ENCODE data around the gene NAPA. TPM values are rescaled to one million over a fixed set of nuclear protein-coding genes. Genes with fewer than 3 reads are reported as not detected.

NAPA gene
- total RNA-seq, 4 donors from 2014 or later = 94.8 to 138 (median 114) TPM

GRCh38 chr19:47512948-47513319 is 1.9 kb downstream of the NAPA start:
- Histone ChIP-seq H3K27ac (peak overlapping the region; percentile 84 to 99 (median 97)), H3K9me3 (no peaks in the 10 kb centered on the region), H3K27me3 (no peaks in the 10 kb centered on the region), H3K36me3 (no peaks in the 10 kb centered on the region), H3K4me3 (peak overlapping the region in 3 of 4 donors; percentile 82 to 98 (median 95)), H3K4me1 (peaks cover 33 to 64% (median 45%) of the 10 kb centered on the region in 4 donors)
- 32 to 40% methylated on average over 8 of the region's 8 CpGs for WGBS, 2 donors (ENCODE audit: low coverage in 1 of 2)
- intact Hi-C loops (cut with DNase I; ENCODE audit: low total_unique reads) = loop anchor here (10.0 kb wide), 2 partner anchors 192 to 272 kb away; no protein-coding TSS in a partner anchor
- in situ Hi-C loops (cut with MboI; ENCODE audit: low pct_ligation_motif_present in 1 of 4, low pct_unique_long_range_greater_than_20kb in 1 of 4, low sequenced_read_pairs in 3 of 4) = loop anchor here in 3 of 4 donors (5.0 to 10.0 kb wide), 3 partner anchors 78 to 94 kb away; partner anchors contain the start of gene BICRA (in 2 of the 3)
- DNase-seq = no peak
- TF ChIP-seq, protein P1, sequence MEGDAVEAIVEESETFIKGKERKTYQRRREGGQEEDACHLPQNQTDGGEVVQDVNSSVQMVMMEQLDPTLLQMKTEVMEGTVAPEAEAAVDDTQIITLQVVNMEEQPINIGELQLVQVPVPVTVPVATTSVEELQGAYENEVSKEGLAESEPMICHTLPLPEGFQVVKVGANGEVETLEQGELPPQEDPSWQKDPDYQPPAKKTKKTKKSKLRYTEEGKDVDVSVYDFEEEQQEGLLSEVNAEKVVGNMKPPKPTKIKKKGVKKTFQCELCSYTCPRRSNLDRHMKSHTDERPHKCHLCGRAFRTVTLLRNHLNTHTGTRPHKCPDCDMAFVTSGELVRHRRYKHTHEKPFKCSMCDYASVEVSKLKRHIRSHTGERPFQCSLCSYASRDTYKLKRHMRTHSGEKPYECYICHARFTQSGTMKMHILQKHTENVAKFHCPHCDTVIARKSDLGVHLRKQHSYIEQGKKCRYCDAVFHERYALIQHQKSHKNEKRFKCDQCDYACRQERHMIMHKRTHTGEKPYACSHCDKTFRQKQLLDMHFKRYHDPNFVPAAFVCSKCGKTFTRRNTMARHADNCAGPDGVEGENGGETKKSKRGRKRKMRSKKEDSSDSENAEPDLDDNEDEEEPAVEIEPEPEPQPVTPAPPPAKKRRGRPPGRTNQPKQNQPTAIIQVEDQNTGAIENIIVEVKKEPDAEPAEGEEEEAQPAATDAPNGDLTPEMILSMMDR (IDR thresholded peaks at IDR 0.05) = no peak
- TF ChIP-seq EP300 (IDR thresholded peaks at IDR 0.05; ENCODE audit: low read depth) (no peak), POLR2AphosphoS5 (IDR thresholded peaks at IDR 0.05) (no peak), POLR2A (IDR thresholded peaks at IDR 0.05) (no peak)

- Histone ChIP-seq H3K27ac (peak overlapping the region; percentile 84 to 99 (median 97)), H3K9me3 (no peaks in the 10 kb centered on the region), H3K4me3 (peak overlapping the region in 3 of 4 donors; percentile 82 to 98 (median 95)), H3K36me3 (no peaks in the 10 kb centered on the region), H3K4me1 (peaks cover 33 to 69% (median 47%) of the 10 kb centered on the region in 4 donors), H3K27me3 (no peaks in the 10 kb centered on the region)
- DNase-seq = peak; percentile 77
- TF ChIP-seq POLR2A (IDR thresholded peaks at IDR 0.05) (peak; percentile 62), EP300 (IDR thresholded peaks at IDR 0.05; ENCODE audit: low read depth) (no peak), POLR2AphosphoS5 (IDR thresholded peaks at IDR 0.05) (peak in 1 of 3 donors; percentile 60)
- TF ChIP-seq, protein P1 (IDR thresholded peaks at IDR 0.05) = no peak
- WGBS, 2 donors (ENCODE audit: low coverage in 1 of 2) = 38 to 41% methylated on average over 3 to 11 of the region's 11 CpGs
- in situ Hi-C loops (cut with MboI; ENCODE audit: low pct_ligation_motif_present in 1 of 4, low pct_unique_long_range_greater_than_20kb in 1 of 4, low sequenced_read_pairs in 3 of 4) (loop anchor here in 3 of 4 donors (5.0 to 10.0 kb wide), 3 partner anchors 78 to 95 kb away; partner anchors contain the start of gene BICRA (in 2 of the 3)), intact Hi-C loops (cut with DNase I; ENCODE audit: low total_unique reads) (loop anchor here (10.0 kb wide), 2 partner anchors 192 to 272 kb away; no protein-coding TSS in a partner anchor)
Observed at GRCh38 chr19:47512183-47512947, 2.5 kb downstream of the NAPA start.

DNA sequence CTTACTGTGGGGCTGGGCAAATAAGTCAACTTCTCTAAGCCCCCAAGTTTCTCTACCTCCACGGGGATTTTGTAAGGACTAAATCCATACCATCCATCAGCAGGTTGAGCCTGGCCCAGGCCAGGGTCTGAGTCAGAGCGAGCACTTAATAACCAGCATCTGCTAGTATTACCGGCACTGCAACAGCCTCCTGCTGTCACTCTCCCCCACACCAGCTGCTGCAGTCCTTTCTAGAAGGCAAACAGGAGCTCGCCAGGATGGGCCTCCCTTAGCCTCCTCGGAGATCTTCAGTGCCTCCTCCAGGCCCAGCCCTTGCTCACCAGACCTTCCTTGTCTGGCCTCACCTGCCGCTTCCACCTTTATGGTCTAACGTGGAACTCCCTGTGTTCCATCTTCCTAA is 3.2 kb downstream of the NAPA start:
- DNase-seq = no peak
- Histone ChIP-seq H3K4me1 (peaks cover 33 to 76% (median 47%) of the 10 kb centered on the region in 4 donors), H3K9me3 (no peaks in the 10 kb centered on the region), H3K4me3 (peak overlapping the region in 1 of 4 donors; percentile 95), H3K27ac (peak overlapping the region; percentile 84 to 99 (median 97)), H3K27me3 (no peaks in the 10 kb centered on the region), H3K36me3 (no peaks in the 10 kb centered on the region)
- intact Hi-C loops (cut with DNase I; ENCODE audit: low total_unique reads) (loop anchor here (10.0 kb wide), 2 partner anchors 193 to 273 kb away; no protein-coding TSS in a partner anchor), in situ Hi-C loops (cut with MboI; ENCODE audit: low pct_ligation_motif_present in 1 of 4, low pct_unique_long_range_greater_than_20kb in 1 of 4, low sequenced_read_pairs in 3 of 4) (loop anchor here in 3 of 4 donors (5.0 to 10.0 kb wide), 3 partner anchors 77 to 96 kb away; partner anchors contain the start of gene BICRA (in 2 of the 3))
- WGBS, 2 donors (ENCODE audit: low coverage in 1 of 2) = 52% methylated on average over 7 of the region's 7 CpGs; no CpG with 5 or more reads in 1 of the 2 donors
- TF ChIP-seq EP300 (IDR thresholded peaks at IDR 0.05; ENCODE audit: low read depth) (no peak), POLR2AphosphoS5 (IDR thresholded peaks at IDR 0.05) (no peak), POLR2A (IDR thresholded peaks at IDR 0.05) (no peak)
- TF ChIP-seq, protein P1 (IDR thresholded peaks at IDR 0.05) = no peak

DNA sequence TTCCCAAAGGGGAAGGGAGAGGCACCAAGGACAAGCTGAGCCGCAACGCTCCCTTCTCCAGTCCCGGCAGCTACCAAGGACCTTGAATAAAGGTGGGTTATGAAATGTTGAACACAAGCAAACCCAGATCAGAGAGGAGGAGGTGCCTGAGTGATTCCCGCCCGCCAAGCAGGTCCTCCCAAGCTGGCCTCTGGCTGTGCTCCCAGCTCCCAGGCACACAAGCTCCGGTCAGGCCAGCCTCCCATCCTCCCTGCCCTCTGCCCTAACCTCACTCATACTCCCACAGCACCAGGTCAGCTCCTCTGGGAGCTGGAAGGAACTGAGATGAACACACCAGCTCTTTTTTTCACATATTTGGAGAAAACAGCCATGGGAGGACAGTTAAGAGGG is 3.7 kb downstream of the NAPA start:
- peaks cover 33 to 73% (median 46%) of the 10 kb centered on the region in 4 donors for H3K4me1 ChIP-seq
- intact Hi-C loops (cut with DNase I; ENCODE audit: low total_unique reads) (loop anchor here (10.0 kb wide), 2 partner anchors 194 to 274 kb away; no protein-coding TSS in a partner anchor), in situ Hi-C loops (cut with MboI; ENCODE audit: low pct_ligation_motif_present in 1 of 4, low pct_unique_long_range_greater_than_20kb in 1 of 4, low sequenced_read_pairs in 3 of 4) (loop anchor here in 3 of 4 donors (5.0 to 10.0 kb wide), 3 partner anchors 76 to 96 kb away; partner anchors contain the start of gene BICRA (in 2 of the 3))
- no peaks in the 10 kb centered on the region for H3K9me3 ChIP-seq
- peak overlapping the region in 1 of 4 donors; percentile 95 for H3K4me3 ChIP-seq
- H3K27me3 ChIP-seq = no peaks in the 10 kb centered on the region
- DNase-seq = no peak
- peak overlapping the region; percentile 84 to 99 (median 97) for H3K27ac ChIP-seq
- WGBS, 2 donors (ENCODE audit: low coverage in 1 of 2) = 84% methylated on average over 6 of the region's 6 CpGs; no CpG with 5 or more reads in 1 of the 2 donors
- TF ChIP-seq, protein P1 (IDR thresholded peaks at IDR 0.05) = no peak
- no peak for TF ChIP-seq EP300 (IDR thresholded peaks at IDR 0.05; ENCODE audit: low read depth)
- H3K36me3 ChIP-seq = no peaks in the 10 kb centered on the region
